Psoas muscle (tissue), 8 donors: Measurements from ENCODE around the gene FUT9. TPM values are rescaled to one million over a fixed set of nuclear protein-coding genes. Genes with fewer than 3 reads are reported as not detected.

ENCODE experiments used
- ATAC-seq, 4 donors: fragments of 200-7000 bp; cut with Tn5 transposase; one replicate each; pipeline ENCODE4 v1.9.1; 2020; ENCODE audit warnings: moderate library complexity in 3 of 4, mild to moderate bottlenecking in 2 of 4
- DNase-seq, 2 donors: peaks; one replicate each; pipeline ENCODE4 v3.0.0-alpha.2; 2020
- H3K27ac ChIP-seq: fragments of 200-600 bp; one replicate; pipeline ENCODE4 v1.8.0; 2022
- H3K27me3 ChIP-seq, 3 donors: fragments of 200-600 bp in 1 of 3; one replicate each; pipeline versions ENCODE4 v1.6.1 to v1.8.0; 2013 to 2022; ENCODE audit warnings: low read length in 2 of 3, mild to moderate bottlenecking in 2 of 3, moderate library complexity in 1 of 3; ENCODE audit not compliant: insufficient read depth in 3 of 3
- H3K36me3 ChIP-seq, 2 donors: fragments of 200-600 bp in 1 of 2; one replicate each; pipeline versions ENCODE4 v1.6.1 to v1.8.0; 2013 to 2022; ENCODE audit warnings: low read depth in 1 of 2, mild to moderate bottlenecking in 1 of 2, moderate library complexity in 1 of 2; ENCODE audit not compliant: insufficient read depth in 1 of 2
- H3K4me1 ChIP-seq: fragments of 200-600 bp; one replicate; pipeline ENCODE4 v1.8.0; 2022
- H3K4me3 ChIP-seq: fragments of 200-600 bp; one replicate; pipeline ENCODE4 v1.8.0; 2022; ENCODE audit warnings: mild to moderate bottlenecking
- H3K9me3 ChIP-seq: fragments of 200-600 bp; one replicate; pipeline ENCODE4 v1.8.0; 2022
- whole genome bisulfite sequencing, 3 donors: extraction: QIAGEN DNeasy Blood & Tissue Kit; methylation state at CpG; one replicate each; pipeline versions ENCODE4 v1.1.6 to v1.1.7; 2013; 5-methylcytosine and 5-hydroxymethylcytosine counted together
- intact Hi-C, 2 donors: fragments of 100-400 bp; cut with DNase I; formaldehyde crosslinking; loops; one replicate each; pipeline versions ENCODE4 v1.11.0 to v1.14.2; 2022
- polyA plus RNA-seq, 3 donors: library from polyadenylated mRNA; stranded (reverse); fragments of 200-250 nt; gene quantifications; one replicate each; pipeline ENCODE4 v1.2.3, GENCODE V29; 2013
- total RNA-seq, 4 donors: library from RNA; stranded (reverse); fragmentation: NEBNext Ultra II Directional in 2 of 4; extraction: Animal tissue kit (Norgen Biotek cat#: 25700) in 2 of 4; gene quantifications; one replicate each; pipeline versions ENCODE4 v1.2.1 to v1.2.4, GENCODE V29; 2021 to 2023
- TF ChIP-seq, protein P1 (sequence below): fragments of 200-600 bp; IDR thresholded peaks from one replicate; pipeline ENCODE4 v1.8.0; 2022; ENCODE audit warnings: antibody characterized with exemption
- donor health status: healthy with polysubstance abuse.
- donor health status: DM: no; HTN: no; CAD: no; lungs with moderate emphysema.
- donor health status: Bipolar disorder and iron deficiency.
- donor health status: healthy.
- donor health status: DM: yes; HTN: yes; CAD: no.
- donor health status: DM: no; HTN: no; CAD: no.
- donor health status: DM: no; HTN: no; CAD: no.
- donor health status: DM: yes; HTN: yes; CAD: no.

Gene FUT9
- total and polyA plus RNA-seq, 7 donors: 0.01 TPM; not detected in 5

DNA sequence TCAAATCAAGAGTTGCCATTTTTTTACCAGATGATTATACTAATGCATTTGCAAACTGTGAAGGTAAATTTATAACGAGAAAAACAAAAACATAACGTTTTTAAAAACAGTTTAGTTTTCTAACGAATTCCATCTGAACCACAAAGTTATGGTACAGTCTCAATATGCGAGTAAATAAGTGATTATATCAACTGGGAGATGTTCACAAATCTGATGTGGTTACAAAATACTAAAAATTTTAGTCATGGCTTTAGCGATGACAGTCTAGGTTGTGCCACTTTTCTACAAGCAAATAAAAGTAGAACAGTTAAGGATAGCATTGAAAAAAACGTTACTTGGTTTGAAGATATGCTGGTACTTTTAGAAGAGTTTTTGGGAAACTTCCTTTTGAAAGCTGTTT, 186.8 kb downstream of the FUT9 start:
- DNase-seq: no peak
- Histone ChIP-seq H3K27me3 (no peaks in the 10 kb centered on the region), H3K9me3 (no peaks in the 10 kb centered on the region), H3K4me3 (no peak overlapping the region), H3K27ac (no peak overlapping the region), H3K36me3 (no peaks in the 10 kb centered on the region), H3K4me1 (no peaks in the 10 kb centered on the region)
- TF ChIP-seq, protein P1, sequence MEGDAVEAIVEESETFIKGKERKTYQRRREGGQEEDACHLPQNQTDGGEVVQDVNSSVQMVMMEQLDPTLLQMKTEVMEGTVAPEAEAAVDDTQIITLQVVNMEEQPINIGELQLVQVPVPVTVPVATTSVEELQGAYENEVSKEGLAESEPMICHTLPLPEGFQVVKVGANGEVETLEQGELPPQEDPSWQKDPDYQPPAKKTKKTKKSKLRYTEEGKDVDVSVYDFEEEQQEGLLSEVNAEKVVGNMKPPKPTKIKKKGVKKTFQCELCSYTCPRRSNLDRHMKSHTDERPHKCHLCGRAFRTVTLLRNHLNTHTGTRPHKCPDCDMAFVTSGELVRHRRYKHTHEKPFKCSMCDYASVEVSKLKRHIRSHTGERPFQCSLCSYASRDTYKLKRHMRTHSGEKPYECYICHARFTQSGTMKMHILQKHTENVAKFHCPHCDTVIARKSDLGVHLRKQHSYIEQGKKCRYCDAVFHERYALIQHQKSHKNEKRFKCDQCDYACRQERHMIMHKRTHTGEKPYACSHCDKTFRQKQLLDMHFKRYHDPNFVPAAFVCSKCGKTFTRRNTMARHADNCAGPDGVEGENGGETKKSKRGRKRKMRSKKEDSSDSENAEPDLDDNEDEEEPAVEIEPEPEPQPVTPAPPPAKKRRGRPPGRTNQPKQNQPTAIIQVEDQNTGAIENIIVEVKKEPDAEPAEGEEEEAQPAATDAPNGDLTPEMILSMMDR: no peak
- intact Hi-C loops: no loop called here
- WGBS, 3 donors: 74 to 76% (median 76%) methylated on average over 6 of the region's 6 CpGs
- no peak for ATAC-seq

DNA sequence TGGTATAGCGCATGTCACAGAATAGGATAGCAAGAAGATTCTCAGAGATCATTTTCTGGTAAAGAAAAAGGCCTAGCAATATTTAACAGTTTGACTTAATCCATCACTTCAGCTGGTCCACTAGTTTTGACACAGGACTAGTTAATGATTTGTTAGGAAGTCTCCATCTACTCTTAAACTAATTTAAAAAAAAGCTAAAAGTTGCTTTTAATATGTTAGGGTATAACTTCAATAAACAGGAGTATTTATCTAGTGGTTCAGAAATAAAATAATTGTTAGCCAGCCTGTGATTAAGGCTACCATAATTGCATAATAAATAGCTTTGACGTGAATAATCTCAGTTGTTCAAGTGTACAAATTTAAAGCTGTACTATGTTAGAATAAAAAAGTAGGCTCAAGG, 195.6 kb downstream of the FUT9 start:
- no peaks in the 10 kb centered on the region for H3K27me3 ChIP-seq
- intact Hi-C loops: no loop called here
- TF ChIP-seq, protein P1: no peak
- H3K27ac ChIP-seq: no peak overlapping the region
- H3K4me3 ChIP-seq: no peak overlapping the region
- WGBS, 3 donors: 82 to 85% (median 83%) methylated on average over 2 of the region's 2 CpGs
- no peaks in the 10 kb centered on the region for H3K36me3 ChIP-seq
- H3K9me3 ChIP-seq: no peaks in the 10 kb centered on the region
- no peak for DNase-seq
- no peak for ATAC-seq
- H3K4me1 ChIP-seq: no peaks in the 10 kb centered on the region

DNA sequence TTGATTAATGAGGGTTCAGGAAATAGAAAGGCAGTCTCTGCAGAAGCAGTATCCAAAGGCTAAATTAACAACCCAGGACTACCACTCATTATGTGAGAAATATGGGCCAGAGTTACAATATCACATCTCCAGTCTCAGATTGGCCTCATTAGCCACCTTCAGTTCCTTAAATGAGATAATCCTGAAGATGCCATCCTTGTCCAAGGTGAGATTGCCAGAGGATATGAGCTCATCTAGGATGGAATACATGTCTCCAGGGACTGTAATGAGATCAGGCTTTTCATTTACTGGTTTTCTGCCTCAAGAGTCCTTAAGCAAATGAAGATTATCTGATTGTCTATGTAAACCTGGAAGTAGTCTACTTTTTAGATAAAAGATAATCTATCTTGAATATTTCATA, 196.3 kb downstream of the FUT9 start:
- no peak overlapping the region for H3K27ac ChIP-seq
- ATAC-seq: no peak
- no peak for DNase-seq
- TF ChIP-seq, protein P1: no peak
- intact Hi-C loops: no loop called here
- no peaks in the 10 kb centered on the region for H3K27me3 ChIP-seq
- H3K36me3 ChIP-seq: no peaks in the 10 kb centered on the region
- no peak overlapping the region for H3K4me3 ChIP-seq
- no peaks in the 10 kb centered on the region for H3K4me1 ChIP-seq
- no peaks in the 10 kb centered on the region for H3K9me3 ChIP-seq

DNA sequence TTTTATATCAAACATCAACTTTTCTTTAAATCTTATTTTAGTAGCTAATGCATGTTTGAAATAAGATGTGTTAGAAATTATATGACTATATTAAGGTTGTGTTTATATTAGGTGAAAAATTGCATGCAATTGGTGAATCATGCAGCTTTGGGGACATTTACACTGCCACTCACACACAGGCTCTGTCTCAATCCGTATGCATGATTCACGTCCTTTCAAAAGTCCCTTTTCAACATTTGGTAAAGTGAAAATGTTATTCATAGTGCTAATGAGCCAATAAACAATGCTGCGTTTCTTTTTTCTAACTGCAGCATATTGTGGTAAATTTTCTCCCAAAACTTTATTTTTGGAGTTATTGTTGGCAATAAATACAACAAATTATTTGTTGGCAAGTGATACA, 198.0 kb downstream of the FUT9 start:
- Histone ChIP-seq H3K4me3 (no peak overlapping the region), H3K27ac (no peak overlapping the region), H3K27me3 (no peaks in the 10 kb centered on the region), H3K9me3 (no peaks in the 10 kb centered on the region), H3K4me1 (no peaks in the 10 kb centered on the region), H3K36me3 (no peaks in the 10 kb centered on the region)
- 73 to 78% (median 77%) methylated on average over 3 of the region's 3 CpGs for WGBS, 3 donors
- ATAC-seq: no peak
- DNase-seq: no peak
- intact Hi-C loops: no loop called here
- TF ChIP-seq, protein P1: no peak

DNA sequence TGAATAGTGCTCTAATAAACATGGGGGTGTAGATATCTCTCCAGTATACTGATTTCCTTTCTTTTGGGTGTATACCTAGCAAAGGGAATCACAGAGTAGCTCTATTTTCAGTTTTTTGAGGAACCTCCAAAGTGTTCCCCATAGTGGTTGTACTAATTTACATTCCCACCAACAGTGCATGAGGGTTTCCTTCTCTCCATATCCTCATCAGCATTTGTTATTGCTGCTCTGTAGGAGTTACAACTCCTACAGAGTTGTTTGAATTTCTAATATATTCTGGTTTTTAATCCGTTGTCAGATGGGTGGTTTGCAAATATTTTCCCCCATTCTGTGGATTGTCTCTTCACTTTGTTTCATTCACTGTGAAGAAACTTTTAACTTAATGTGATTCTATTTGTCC, 207.9 kb downstream of the FUT9 start:
- Histone ChIP-seq H3K36me3 (no peaks in the 10 kb centered on the region), H3K27me3 (no peaks in the 10 kb centered on the region), H3K4me3 (no peak overlapping the region), H3K27ac (no peak overlapping the region), H3K9me3 (no peaks in the 10 kb centered on the region), H3K4me1 (no peaks in the 10 kb centered on the region)
- DNase-seq: no peak
- intact Hi-C loops: no loop called here
- ATAC-seq: no peak
- 12 to 25% (median 22%) methylated on average over 1 of the region's 1 CpG for WGBS, 3 donors
- TF ChIP-seq, protein P1: no peak
